ENCODE data around the gene RPN2.

The RPN2 gene

GRCh38 chr20:37243937-37244571 lies 64.9 kb downstream of the RPN2 start:
- no peak for DNase-seq

- DNase-seq = no peak
Observed at GRCh38 chr20:37244572-37244957, 65.4 kb downstream of the RPN2 start.

GRCh38 chr20:37245216-37246150 lies 66.4 kb downstream of the RPN2 start:
- DNase-seq = no peak

- DNase-seq = no peak
Observed at GRCh38 chr20:37246736-37247135, 67.6 kb downstream of the RPN2 start.

GRCh38 chr20:37247547-37247946 lies 68.4 kb downstream of the RPN2 start:
- DNase-seq = no peak

GRCh38 chr20:37249304-37249703 lies 70.2 kb downstream of the RPN2 start:
- DNase-seq = no peak

GRCh38 chr20:37251825-37252477 lies 72.8 kb downstream of the RPN2 start:
- no peak for DNase-seq

- no peak for DNase-seq
Observed at GRCh38 chr20:37253087-37253486, 74.0 kb downstream of the RPN2 start.

- DNase-seq = no peak
Observed at GRCh38 chr20:37254114-37254878, 75.2 kb downstream of the RPN2 start.

GRCh38 chr20:37256286-37256685 lies 77.2 kb downstream of the RPN2 start:
- no peak for DNase-seq

GRCh38 chr20:37257530-37257929 lies 78.4 kb downstream of the RPN2 start:
- no peak for DNase-seq

- DNase-seq = no peak
Observed at GRCh38 chr20:37257988-37258387, 78.9 kb downstream of the RPN2 start.

GRCh38 chr20:37259031-37259430 lies 79.9 kb downstream of the RPN2 start:
- no peak for DNase-seq

GRCh38 chr20:37259865-37260264 lies 80.7 kb downstream of the RPN2 start:
- no peak for DNase-seq

GRCh38 chr20:37260923-37261322 lies 81.8 kb downstream of the RPN2 start:
- no peak for DNase-seq

- DNase-seq = no peak
Observed at GRCh38 chr20:37261714-37262113, 82.6 kb downstream of the RPN2 start, which contains the start of gene GHRH. Gene GHRH (minus strand): TSS chr20:37261814. CDS start chr20:37256889, 4,925 bp downstream.

- DNase-seq = no peak
Observed at GRCh38 chr20:37262505-37262904, 83.4 kb downstream of the RPN2 start.

- no peak for DNase-seq
Observed at GRCh38 chr20:37263686-37264085, 84.6 kb downstream of the RPN2 start.

- no peak for DNase-seq
Observed at GRCh38 chr20:37265152-37265551, 86.0 kb downstream of the RPN2 start.

GRCh38 chr20:37266940-37267666 lies 88.0 kb downstream of the RPN2 start:
- no peak for DNase-seq

- no peak for DNase-seq
Observed at GRCh38 chr20:37267667-37268313, 88.7 kb downstream of the RPN2 start.
